HepG2 (cell line): ENCODE measurements around the gene MLANA. TPM values are rescaled to one million over a fixed set of nuclear protein-coding genes. Genes with fewer than 3 reads are reported as not detected.

Experiments
- ATAC-seq: fragments of 200-7000 bp; cut with Tn5 transposase; 3 replicates; pipeline ENCODE4 v1.9.1; 2020; ENCODE audit warnings: mild to moderate bottlenecking, moderate library complexity
- BruUV-seq: library from RNA; stranded (reverse); fragments of 400-500 nt; replicated peaks from 2 replicates; lab custom pipeline; 2021; lab: Mats Ljungman, UMichigan
- CTCF ChIA-PET: fragments of 300-600 bp; formaldehyde crosslinking; extraction: SDS; loops from one replicate; lab custom pipeline; 2021; ENCODE audit warnings: low total read pairs, inconsistent platforms, low intra/inter-chr PET ratio; lab: Yijun Ruan, JAX
- POLR2A ChIA-PET: fragments of 350-600 bp; sonication (Branson Sonifier 250); formaldehyde crosslinking; loops from one replicate; lab custom pipeline; 2020; ENCODE audit warnings: antibody characterized with exemption, inconsistent platforms; lab: Yijun Ruan, JAX
- DNase-seq: peaks from one replicate; pipeline ENCODE4 v3.0.0-alpha.2; 2015; ENCODE audit warnings: low spot score
- FAIRE-seq: peaks from 3 replicates; lab custom pipeline; 2011; peaks lifted over from hg19 to GRCh38; lab: Jason Lieb, UNC
- H2AFZ ChIP-seq: one replicate; pipeline ENCODE4 v1.6.1; 2011; ENCODE audit warnings: low read length, inconsistent platforms
- H3K27ac ChIP-seq: fragments of 300-600 bp; 3 replicates; pipeline ENCODE4 v1.8.0; 2011; ENCODE audit warnings: mixed run types, mild to moderate bottlenecking, mixed read lengths, low read length, inconsistent platforms; ENCODE audit not compliant: insufficient read depth; ENCODE audit errors: extremely low read length
- H3K27me3 ChIP-seq, 2 experiments: fragments of 200-600 bp in 1 of 2; 2 replicates in 1 of 2; 3 replicates in 1 of 2; pipeline versions ENCODE4 v1.6.0 to v1.8.0; 2011; ENCODE audit warnings: low read length in 2 of 2, mild to moderate bottlenecking in 2 of 2, moderate library complexity in 2 of 2, inconsistent platforms in 1 of 2; ENCODE audit not compliant: insufficient read depth in 2 of 2, control insufficient read depth in 1 of 2
- H3K36me3 ChIP-seq, 2 experiments: fragments of 200-600 bp in 1 of 2; replicated peaks in 1 of 2; 2 replicates in 1 of 2; 3 replicates in 1 of 2; pipeline versions ENCODE4 v1.5.1 to v1.8.0; 2011; ENCODE audit warnings: low read length in 2 of 2, inconsistent platforms in 1 of 2; ENCODE audit not compliant: insufficient read depth in 2 of 2, control insufficient read depth in 1 of 2
- H3K4me1 ChIP-seq: 2 replicates; pipeline ENCODE4 v1.5.1; 2012; ENCODE audit warnings: low read length, inconsistent platforms; ENCODE audit not compliant: insufficient read depth
- H3K4me2 ChIP-seq: 2 replicates; pipeline ENCODE4 v1.6.0; 2011; ENCODE audit warnings: low read depth, low read length, inconsistent platforms
- H3K4me3 ChIP-seq, 3 experiments: fragments of 200-600 bp in 1 of 3; sonication (generic), shearing (Covaris generic) in 1 of 3; replicated peaks in 1 of 3; 2 replicates each; pipeline ENCODE4 v1.5.1; 2011 to 2016; ENCODE audit warnings: low read length in 3 of 3, inconsistent platforms in 2 of 3, low read depth in 2 of 3, mild to moderate bottlenecking in 2 of 3, control low read depth in 1 of 3, mixed read lengths in 1 of 3; ENCODE audit not compliant: insufficient read depth in 1 of 3
- H3K79me2 ChIP-seq: one replicate; pipeline ENCODE4 v1.6.1; 2011; ENCODE audit warnings: low read length, inconsistent platforms; ENCODE audit not compliant: insufficient read depth
- H3K9ac ChIP-seq: 2 replicates; pipeline ENCODE4 v1.6.0; 2011; ENCODE audit warnings: mild to moderate bottlenecking, low read depth, low read length, inconsistent platforms; ENCODE audit not compliant: insufficient read depth
- H3K9me3 ChIP-seq: 2 replicates; pipeline ENCODE4 v1.5.1; 2012; ENCODE audit warnings: mild to moderate bottlenecking, low read length
- H4K20me1 ChIP-seq: 2 replicates; pipeline ENCODE4 v1.6.0; 2011; ENCODE audit warnings: inconsistent platforms, mild to moderate bottlenecking, low read length, moderate library complexity; ENCODE audit not compliant: insufficient read depth
- CBX2 ChIP-seq, 2 experiments: fragments of 200-600 bp in 1 of 2; sonication (generic); formaldehyde crosslinking in 1 of 2; IDR thresholded peaks; 2 replicates each; pipeline versions ENCODE4 v1.7.0 to v1.8.1; 2018 to 2022; ENCODE audit warnings: low read depth in 2 of 2, low read length in 1 of 2, mild to moderate bottlenecking in 1 of 2, missing genetic modification reagents in 1 of 2
- CHD2 ChIP-seq: IDR thresholded peaks from 2 replicates; pipeline ENCODE4 v1.6.1; 2011; ENCODE audit warnings: low read depth, low read length, improper control_type of control experiment
- FOXO1 ChIP-seq: sonication (generic); formaldehyde crosslinking; IDR thresholded peaks from 2 replicates; pipeline ENCODE4 v1.4.0; 2020; ENCODE audit warnings: missing genetic modification reagents
- HDAC2 ChIP-seq: sonication (generic); formaldehyde crosslinking; IDR thresholded peaks from 2 replicates; pipeline ENCODE4 v1.4.0; 2020; ENCODE audit warnings: missing genetic modification reagents
- ISX ChIP-seq: sonication (generic); formaldehyde crosslinking; conservative IDR thresholded peaks from 2 replicates; pipeline ENCODE4 v1.5.0; 2020; ENCODE audit warnings: missing genetic modification reagents
- MED1 ChIP-seq: sonication (generic); formaldehyde crosslinking; IDR thresholded peaks from 2 replicates; pipeline ENCODE4 v1.4.0; 2020; ENCODE audit warnings: missing genetic modification reagents
- NCOR1 ChIP-seq: fragments of 200-600 bp; sonication (generic); IDR thresholded peaks from 2 replicates; pipeline ENCODE4 v1.7.0; 2017; ENCODE audit warnings: antibody characterized with exemption, low read length, borderline replicate concordance
- TEF ChIP-seq: sonication (generic); formaldehyde crosslinking; IDR thresholded peaks from 2 replicates; pipeline ENCODE4 v1.5.0; 2020; ENCODE audit warnings: missing genetic modification reagents
- ZBTB10 ChIP-seq: sonication (generic); formaldehyde crosslinking; IDR thresholded peaks from 2 replicates; pipeline ENCODE4 v1.4.0; 2020; ENCODE audit warnings: missing genetic modification reagents, borderline replicate concordance
- ZBTB7B ChIP-seq: sonication (generic); formaldehyde crosslinking; IDR thresholded peaks from 2 replicates; pipeline ENCODE4 v1.4.0; 2020; ENCODE audit warnings: missing genetic modification reagents
- ZNF556 ChIP-seq: sonication (generic); formaldehyde crosslinking; IDR thresholded peaks from 2 replicates; pipeline ENCODE4 v1.4.0; 2020; ENCODE audit warnings: mild to moderate bottlenecking, missing genetic modification reagents, borderline replicate concordance
- ZNF746 ChIP-seq: sonication (generic); formaldehyde crosslinking; IDR thresholded peaks from 2 replicates; pipeline ENCODE4 v1.8.0; 2022; ENCODE audit warnings: mild to moderate bottlenecking, missing genetic modification reagents
- ZSCAN25 ChIP-seq: sonication (generic); formaldehyde crosslinking; IDR thresholded peaks from 2 replicates; pipeline ENCODE4 v1.8.0; 2022; ENCODE audit warnings: mild to moderate bottlenecking, missing genetic modification reagents
- whole genome bisulfite sequencing: methylation state at CpG from one replicate; pipeline ENCODE4 v1.1.6; 2017; ENCODE audit warnings: low lambda C conversion rate; 5-methylcytosine and 5-hydroxymethylcytosine counted together
- in situ Hi-C: cut with HindIII; loops from 2 replicates; pipeline ENCODE4 v1.10.0; 2017; ENCODE audit warnings: low pct_unique_long_range_greater_than_20kb; ENCODE audit not compliant: extremely low pct_ligation_motif_present
- intact Hi-C: fragments of 100-400 bp; cut with micrococcal nuclease; formaldehyde crosslinking; loops from one replicate; pipeline ENCODE4 v1.10.0; 2022; ENCODE audit not compliant: unreplicated experiment
- polyA plus RNA-seq, 8 experiments: library from polyadenylated mRNA; depleted of rRNA in 3 of 8; stranded (reverse) in 7 of 8; unstranded in 1 of 8; fragments of >200 nt; fragmentation: Illumina TruSeq in 4 of 8; extraction: Trizol in 4 of 8; gene quantifications; 2 replicates each; pipeline versions ENCODE4 v1.2.1 to v1.2.3, GENCODE V29; 2011 to 2016; ENCODE audit warnings: low read depth in 4 of 8, missing spikeins in 1 of 8, mixed read lengths in 1 of 8; ENCODE audit not compliant: insufficient read depth in 1 of 8
- total RNA-seq, 5 experiments: library from RNA; depleted of rRNA; stranded (reverse); fragments of >200 nt; fragmentation: Illumina TruSeq; extraction: Trizol; gene quantifications; 2 replicates each; pipeline ENCODE4 v1.2.3, GENCODE V29; 2016; ENCODE audit warnings: low read depth in 1 of 5
- TF ChIP-seq, protein P1 (sequence below): IDR thresholded peaks from 2 replicates; pipeline ENCODE4 v1.6.1; 2016; ENCODE audit warnings: missing compliant biosample characterization, missing genetic modification reagents, borderline replicate concordance
- TF ChIP-seq, protein P2 (sequence below): sonication (generic); IDR thresholded peaks from 2 replicates; pipeline ENCODE4 v1.6.1; 2016; ENCODE audit warnings: low read depth, borderline replicate concordance
- TF ChIP-seq, protein P3 (sequence below): IDR thresholded peaks from 2 replicates; pipeline ENCODE4 v1.6.1; 2016; ENCODE audit warnings: mild to moderate bottlenecking, missing biosample characterization, missing genetic modification reagents

Gene MLANA
- total and polyA plus RNA-seq, 2 of the 13 experiments (the other 11 are each of a cell fraction or from before 2014, with no cell fraction given), result 0.11 to 0.18 TPM

DNA sequence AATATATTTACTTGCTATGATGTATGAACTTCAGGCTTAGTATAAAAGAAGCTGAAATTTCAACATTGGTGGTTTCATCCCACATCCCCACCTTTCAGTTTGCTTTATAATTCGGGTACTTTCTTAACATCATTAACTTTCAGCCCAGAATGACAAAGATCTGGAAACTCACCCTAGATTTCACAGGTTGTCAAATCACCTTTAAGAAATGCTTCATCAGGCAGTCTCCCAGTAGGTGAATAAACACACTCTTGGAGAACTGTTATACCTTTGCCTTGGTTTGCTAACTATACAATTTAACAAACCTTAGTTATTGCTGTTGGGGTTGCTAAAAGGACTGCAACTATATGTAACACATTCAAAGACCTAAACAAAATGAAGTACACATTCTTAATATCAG lies 54.4 kb downstream of the MLANA start:
- no peak for ATAC-seq
- TF ChIP-seq ZNF746 (CRISPR knock-in tag) (no peak), ZBTB10 (CRISPR knock-in tag) (no peak), FOXO1 (no peak), CHD2 (no peak), ZSCAN25 (CRISPR knock-in tag) (no peak), ZBTB7B (CRISPR knock-in tag) (no peak), TEF (CRISPR knock-in tag) (no peak), HDAC2 (CRISPR knock-in tag) (no peak), ISX (CRISPR knock-in tag) (no peak), MED1 (no peak), NCOR1 (no peak), ZNF556 (no peak), CBX2 (IDR thresholded peaks at IDR 0.05; ENCODE audit: low read depth, low read length) (no peak), CBX2 (CRISPR knock-in tag; IDR thresholded peaks at IDR 0.05; ENCODE audit: low read depth) (no peak)
- TF ChIP-seq, protein P1, sequence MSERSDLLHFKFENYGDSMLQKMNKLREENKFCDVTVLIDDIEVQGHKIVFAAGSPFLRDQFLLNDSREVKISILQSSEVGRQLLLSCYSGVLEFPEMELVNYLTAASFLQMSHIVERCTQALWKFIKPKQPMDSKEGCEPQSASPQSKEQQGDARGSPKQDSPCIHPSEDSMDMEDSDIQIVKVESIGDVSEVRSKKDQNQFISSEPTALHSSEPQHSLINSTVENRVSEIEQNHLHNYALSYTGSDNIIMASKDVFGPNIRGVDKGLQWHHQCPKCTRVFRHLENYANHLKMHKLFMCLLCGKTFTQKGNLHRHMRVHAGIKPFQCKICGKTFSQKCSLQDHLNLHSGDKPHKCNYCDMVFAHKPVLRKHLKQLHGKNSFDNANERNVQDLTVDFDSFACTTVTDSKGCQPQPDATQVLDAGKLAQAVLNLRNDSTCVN (CRISPR knock-in tag), result no peak
- TF ChIP-seq, protein P2, sequence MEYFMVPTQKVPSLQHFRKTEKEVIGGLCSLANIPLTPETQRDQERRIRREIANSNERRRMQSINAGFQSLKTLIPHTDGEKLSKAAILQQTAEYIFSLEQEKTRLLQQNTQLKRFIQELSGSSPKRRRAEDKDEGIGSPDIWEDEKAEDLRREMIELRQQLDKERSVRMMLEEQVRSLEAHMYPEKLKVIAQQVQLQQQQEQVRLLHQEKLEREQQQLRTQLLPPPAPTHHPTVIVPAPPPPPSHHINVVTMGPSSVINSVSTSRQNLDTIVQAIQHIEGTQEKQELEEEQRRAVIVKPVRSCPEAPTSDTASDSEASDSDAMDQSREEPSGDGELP, result no peak
- TF ChIP-seq, protein P3, sequence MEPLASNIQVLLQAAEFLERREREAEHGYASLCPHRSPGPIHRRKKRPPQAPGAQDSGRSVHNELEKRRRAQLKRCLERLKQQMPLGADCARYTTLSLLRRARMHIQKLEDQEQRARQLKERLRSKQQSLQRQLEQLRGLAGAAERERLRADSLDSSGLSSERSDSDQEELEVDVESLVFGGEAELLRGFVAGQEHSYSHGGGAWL (CRISPR knock-in tag), result no peak
- CTCF ChIA-PET, result no interaction called here
- no peak overlapping the region for H3K27ac ChIP-seq
- no peak for FAIRE-seq
- no peaks in the 10 kb centered on the region for H3K27me3 ChIP-seq
- no peaks in the 10 kb centered on the region for H4K20me1 ChIP-seq
- H3K9ac ChIP-seq, result no peak overlapping the region
- BruUV-seq, result no TSS peak
- H3K4me3 ChIP-seq, result no peak overlapping the region
- no peak overlapping the region for H3K4me2 ChIP-seq
- WGBS, result 100% methylated on average over 1 of the region's 1 CpG
- H3K4me1 ChIP-seq, result no peaks in the 10 kb centered on the region
- POLR2A ChIA-PET, result no interaction called here
- no peaks in the 10 kb centered on the region for H3K79me2 ChIP-seq
- H2AFZ ChIP-seq, result no peak overlapping the region
- intact Hi-C loops, result no loop called here
- DNase-seq, result no peak
- H3K36me3 ChIP-seq, result no peaks in the 10 kb centered on the region
- in situ Hi-C loops, result no loop called here
- H3K9me3 ChIP-seq, result no peaks in the 10 kb centered on the region
